Chondrocyte (in vitro differentiated cells): ENCODE results near the gene PRKAR1B. TPM values are rescaled to one million over a fixed set of nuclear protein-coding genes. Genes with fewer than 3 reads are reported as not detected.
"Not testable (repeated sequence)": the region's sequence is repeated elsewhere in the genome, so short reads cannot be mapped to it uniquely, and the experiment has no call there.

Experiments
- DNase-seq: peaks from one replicate; pipeline ENCODE4 v3.0.0; 2021; ENCODE audit warnings: mixed read lengths, low spot score
- H3K27ac Mint-ChIP-seq: one replicate; pipeline ENCODE4 v1.8.0; 2021; ENCODE audit warnings: mild to moderate bottlenecking, moderate library complexity, mixed read lengths; ENCODE audit not compliant: unreplicated experiment
- H3K27me3 Mint-ChIP-seq: 2 replicates; pipeline ENCODE4 v1.8.0; 2021; ENCODE audit warnings: low read depth, mixed read lengths
- H3K36me3 Mint-ChIP-seq: 2 replicates; pipeline ENCODE4 v1.8.0; 2021; ENCODE audit warnings: low read depth, mixed read lengths
- H3K4me1 Mint-ChIP-seq: 2 replicates; pipeline ENCODE4 v1.8.0; 2021; ENCODE audit warnings: low read depth, mild to moderate bottlenecking, mixed read lengths
- H3K4me3 Mint-ChIP-seq: one replicate; pipeline ENCODE4 v1.8.0; 2021; ENCODE audit warnings: mild to moderate bottlenecking, moderate library complexity, mixed read lengths; ENCODE audit not compliant: unreplicated experiment
- H3K9me3 Mint-ChIP-seq: 2 replicates; pipeline ENCODE4 v1.8.0; 2021; ENCODE audit warnings: low read depth, mixed read lengths
- CTCF ChIP-seq: fragments of 200-600 bp; sonication (generic); IDR thresholded peaks from 2 replicates; pipeline ENCODE4 v1.5.0; 2021; ENCODE audit warnings: antibody characterized with exemption, mild to moderate bottlenecking, moderate library complexity
- total RNA-seq: library from RNA; stranded (reverse); gene quantifications from 3 replicates; pipeline ENCODE4 v1.2.1, GENCODE V29; 2021

Gene PRKAR1B
- total RNA-seq, 1 donor from 2014 or later, result 7.7 TPM

GRCh38 chr7:556837-557557, 170.1 kb downstream of the PRKAR1B start:
- TF ChIP-seq CTCF, result no peak
- H3K36me3 Mint-ChIP-seq, result no peaks in the 10 kb centered on the region
- H3K4me3 Mint-ChIP-seq, result no peak overlapping the region
- H3K9me3 Mint-ChIP-seq, result no peaks in the 10 kb centered on the region
- H3K27ac Mint-ChIP-seq, result peak overlapping the region; percentile 29
- no peaks in the 10 kb centered on the region for H3K27me3 Mint-ChIP-seq
- no peak for DNase-seq
- peaks cover 10% of the 10 kb centered on the region for H3K4me1 Mint-ChIP-seq

GRCh38 chr7:556291-556826, 170.7 kb downstream of the PRKAR1B start:
- no peak for DNase-seq
- H3K36me3 Mint-ChIP-seq, result no peaks in the 10 kb centered on the region
- H3K9me3 Mint-ChIP-seq, result no peaks in the 10 kb centered on the region
- no peaks in the 10 kb centered on the region for H3K27me3 Mint-ChIP-seq
- H3K4me3 Mint-ChIP-seq, result no peak overlapping the region
- no peak overlapping the region for H3K27ac Mint-ChIP-seq
- H3K4me1 Mint-ChIP-seq, result peaks cover 10% of the 10 kb centered on the region
- no peak for TF ChIP-seq CTCF

GRCh38 chr7:555551-556160, 171.4 kb downstream of the PRKAR1B start:
- no peak overlapping the region for H3K4me3 Mint-ChIP-seq
- no peak overlapping the region for H3K27ac Mint-ChIP-seq
- no peak for TF ChIP-seq CTCF
- DNase-seq, result no peak
- H3K36me3 Mint-ChIP-seq, result no peaks in the 10 kb centered on the region
- H3K9me3 Mint-ChIP-seq, result no peaks in the 10 kb centered on the region
- no peaks in the 10 kb centered on the region for H3K27me3 Mint-ChIP-seq
- H3K4me1 Mint-ChIP-seq, result peaks cover 10% of the 10 kb centered on the region

GRCh38 chr7:553636-554111, 173.4 kb downstream of the PRKAR1B start:
- Mint-ChIP-seq H3K36me3 (no peaks in the 10 kb centered on the region), H3K9me3 (no peaks in the 10 kb centered on the region), H3K27me3 (no peaks in the 10 kb centered on the region), H3K4me3 (no peak overlapping the region), H3K4me1 (peaks cover 10% of the 10 kb centered on the region), H3K27ac (no peak overlapping the region)
- TF ChIP-seq CTCF, result no peak
- no peak for DNase-seq

GRCh38 chr7:552868-553635, 174.0 kb downstream of the PRKAR1B start:
- no peak for DNase-seq
- no peaks in the 10 kb centered on the region for H3K36me3 Mint-ChIP-seq
- peaks cover 9% of the 10 kb centered on the region for H3K4me1 Mint-ChIP-seq
- H3K27ac Mint-ChIP-seq, result no peak overlapping the region
- no peaks in the 10 kb centered on the region for H3K27me3 Mint-ChIP-seq
- TF ChIP-seq CTCF, result no peak
- H3K4me3 Mint-ChIP-seq, result no peak overlapping the region
- no peaks in the 10 kb centered on the region for H3K9me3 Mint-ChIP-seq

- H3K4me1 Mint-ChIP-seq, H3K4me3 Mint-ChIP-seq, H3K36me3 Mint-ChIP-seq: not testable (repeated sequence)
These were observed 174.8 kb downstream of the PRKAR1B start for GRCh38 chr7:552151-552867.

GRCh38 chr7:551615-551970, 175.5 kb downstream of the PRKAR1B start:
- not testable (repeated sequence) for H3K27ac Mint-ChIP-seq, H3K36me3 Mint-ChIP-seq, H3K4me3 Mint-ChIP-seq, H3K27me3 Mint-ChIP-seq, H3K4me1 Mint-ChIP-seq, H3K9me3 Mint-ChIP-seq
- DNase-seq, result peak; percentile 59

More at GRCh38 chr7:552151-552867, 174.8 kb downstream of the PRKAR1B start:
- not testable (repeated sequence) for H3K27ac Mint-ChIP-seq, H3K9me3 Mint-ChIP-seq, H3K27me3 Mint-ChIP-seq
- peak; percentile 42 for DNase-seq
